KMS-11 (cell line): ENCODE results near the gene DZIP1L.

Source experiments
- H2AFZ ChIP-seq: fragments of 200-600 bp; sonication (generic); 2 replicates; pipeline ENCODE4 v1.6.1; 2016; ENCODE audit warnings: antibody characterized with exemption, mixed run types, low read depth
- H3K27ac ChIP-seq: fragments of 200-600 bp; sonication (generic); 2 replicates; pipeline ENCODE4 v1.6.1; 2016; ENCODE audit warnings: mild to moderate bottlenecking, mixed run types
- H3K27me3 ChIP-seq: fragments of 200-600 bp; sonication (generic); 2 replicates; pipeline ENCODE4 v1.6.1; 2017; ENCODE audit warnings: mild to moderate bottlenecking, low read depth, mixed run types, moderate library complexity; ENCODE audit not compliant: insufficient read depth
- H3K36me3 ChIP-seq: fragments of 200-600 bp; sonication (generic); 2 replicates; pipeline ENCODE4 v1.6.1; 2017; ENCODE audit warnings: mild to moderate bottlenecking, mixed run types; ENCODE audit not compliant: insufficient read depth
- H3K4me1 ChIP-seq: fragments of 200-600 bp; sonication (generic); 2 replicates; pipeline ENCODE4 v1.6.1; 2016; ENCODE audit warnings: mild to moderate bottlenecking, low read depth, mixed run types; ENCODE audit not compliant: poor library complexity, severe bottlenecking
- H3K4me2 ChIP-seq: fragments of 200-600 bp; sonication (generic); 2 replicates; pipeline ENCODE4 v1.7.0; 2016; ENCODE audit warnings: mild to moderate bottlenecking, mixed run types
- H3K4me3 ChIP-seq: fragments of 200-600 bp; sonication (generic); IDR thresholded peaks from 2 replicates; pipeline ENCODE4 v1.6.1; 2017; ENCODE audit warnings: low read depth, low read length, mixed read lengths; ENCODE audit not compliant: insufficient read depth
- H3K79me2 ChIP-seq: fragments of 200-600 bp; sonication (generic); 2 replicates; pipeline ENCODE4 v1.6.1; 2016; ENCODE audit warnings: low read depth, mixed run types; ENCODE audit not compliant: insufficient read depth
- H3K9ac ChIP-seq: fragments of 200-600 bp; sonication (generic); 2 replicates; pipeline ENCODE4 v1.6.1; 2016; ENCODE audit warnings: mild to moderate bottlenecking, mixed run types
- H4K20me1 ChIP-seq: fragments of 200-600 bp; sonication (generic); 2 replicates; pipeline ENCODE4 v1.6.1; 2016; ENCODE audit warnings: mild to moderate bottlenecking, mixed run types; ENCODE audit not compliant: insufficient read depth
- CTCF ChIP-seq: fragments of 200-600 bp; sonication (generic); conservative IDR thresholded peaks from 2 replicates; pipeline ENCODE4 v1.6.1; 2017; ENCODE audit warnings: low read depth, mild to moderate bottlenecking, antibody characterized with exemption, low read length, moderate library complexity, mixed read lengths

The DZIP1L gene

GRCh38 chr3:138119423-138119766, 4.0 kb upstream of the DZIP1L start:
- no peaks in the 10 kb centered on the region for H3K79me2 ChIP-seq
- H3K36me3 ChIP-seq = no peaks in the 10 kb centered on the region
- peaks cover 3% of the 10 kb centered on the region for H3K4me1 ChIP-seq
- H3K27ac ChIP-seq = no peak overlapping the region
- TF ChIP-seq CTCF = no peak
- no peak overlapping the region for H3K4me3 ChIP-seq
- no peaks in the 10 kb centered on the region for H4K20me1 ChIP-seq
- no peak overlapping the region for H3K4me2 ChIP-seq
- H3K9ac ChIP-seq = no peak overlapping the region
- no peak overlapping the region; the same call in 1 of the 2 replicates for H2AFZ ChIP-seq
- H3K27me3 ChIP-seq = no peaks in the 10 kb centered on the region

GRCh38 chr3:138118612-138119422, 3.4 kb upstream of the DZIP1L start:
- Histone ChIP-seq H2AFZ (no peak overlapping the region; the same call in 1 of the 2 replicates), H3K27me3 (no peaks in the 10 kb centered on the region), H3K4me1 (peaks cover 3% of the 10 kb centered on the region), H3K79me2 (no peaks in the 10 kb centered on the region), H4K20me1 (no peaks in the 10 kb centered on the region), H3K4me2 (no peak overlapping the region), H3K27ac (no peak overlapping the region), H3K9ac (no peak overlapping the region), H3K4me3 (no peak overlapping the region), H3K36me3 (no peaks in the 10 kb centered on the region)
- TF ChIP-seq CTCF = peak; percentile 92

- Histone ChIP-seq H3K27ac (no peak overlapping the region), H3K4me1 (peaks cover 3% of the 10 kb centered on the region), H3K79me2 (no peaks in the 10 kb centered on the region), H2AFZ (peak overlapping the region; percentile 98; the same call in 1 of the 2 replicates), H3K4me3 (no peak overlapping the region), H3K27me3 (no peaks in the 10 kb centered on the region), H3K36me3 (no peaks in the 10 kb centered on the region), H3K9ac (no peak overlapping the region), H3K4me2 (peak overlapping the region; percentile 92; the same call in 1 of the 2 replicates), H4K20me1 (no peaks in the 10 kb centered on the region)
- TF ChIP-seq CTCF = no peak
Measured at GRCh38 chr3:138114431-138114918, 933 bp downstream of the DZIP1L start.

- no peak overlapping the region for H3K4me3 ChIP-seq
- H2AFZ ChIP-seq = no peak overlapping the region
- no peak for TF ChIP-seq CTCF
- no peak overlapping the region for H3K9ac ChIP-seq
- no peaks in the 10 kb centered on the region for H3K36me3 ChIP-seq
- H3K4me2 ChIP-seq = no peak overlapping the region
- H3K4me1 ChIP-seq = peaks cover 3% of the 10 kb centered on the region
- H3K27ac ChIP-seq = no peak overlapping the region
- no peaks in the 10 kb centered on the region for H3K79me2 ChIP-seq
- H4K20me1 ChIP-seq = no peaks in the 10 kb centered on the region
- no peaks in the 10 kb centered on the region for H3K27me3 ChIP-seq
Measured at GRCh38 chr3:138113326-138113725, 2.1 kb downstream of the DZIP1L start.
